Activated T-helper 1 cell treated with Interleukin-2 at 50 U/mL for 16 hours (primary cell): Measurements from ENCODE around the gene SEZ6L2.
"Not testable (repeated sequence)": the region's sequence is repeated elsewhere in the genome, so short reads cannot be mapped to it uniquely, and the experiment has no call there.

Experiments used
- DNase-seq: peaks from one replicate; pipeline ENCODE4 v3.0.0-alpha.2; 2020; ENCODE audit warnings: low read depth

SEZ6L2 gene

DNA sequence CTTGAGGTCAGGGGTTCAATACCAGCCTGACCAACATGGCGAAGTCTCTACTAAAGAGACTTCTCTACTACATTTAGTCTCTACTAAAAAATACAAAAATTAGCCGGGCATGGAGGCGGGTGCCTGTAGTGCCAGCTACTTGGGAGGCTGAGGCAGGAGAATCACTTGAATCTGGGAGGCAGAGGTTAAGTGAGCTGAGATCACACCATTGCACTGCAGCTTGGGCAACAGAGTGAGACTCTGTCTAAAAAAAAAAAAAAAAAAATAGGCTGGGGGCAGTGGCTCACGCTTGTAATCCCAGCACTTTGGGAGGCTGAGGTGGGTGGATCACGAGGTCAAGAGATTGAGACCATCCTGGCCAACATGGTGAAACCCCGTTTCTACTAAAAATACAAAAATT lies 10.5 kb upstream of the SEZ6L2 start:
- DNase-seq = not testable (repeated sequence)

DNA sequence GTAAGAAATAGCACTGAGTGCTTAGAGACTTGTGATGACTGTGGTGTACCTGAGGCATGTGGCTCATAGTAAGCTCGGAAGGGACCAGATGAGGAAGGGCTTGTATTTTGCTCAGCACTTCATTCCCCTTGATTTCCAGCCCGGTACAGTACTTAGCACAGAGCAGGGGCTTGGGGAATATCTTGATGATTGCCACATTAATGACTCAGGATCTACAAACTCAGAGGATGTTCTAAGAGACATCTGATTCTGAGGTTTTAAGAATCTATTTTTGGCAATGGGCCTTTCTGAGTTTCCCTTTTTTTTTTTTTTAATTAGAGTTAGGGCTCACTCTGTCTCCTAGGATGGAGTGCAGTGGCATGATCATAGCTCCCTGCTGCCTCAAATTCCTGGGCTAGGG lies 10.0 kb upstream of the SEZ6L2 start:
- no peak for DNase-seq

DNA sequence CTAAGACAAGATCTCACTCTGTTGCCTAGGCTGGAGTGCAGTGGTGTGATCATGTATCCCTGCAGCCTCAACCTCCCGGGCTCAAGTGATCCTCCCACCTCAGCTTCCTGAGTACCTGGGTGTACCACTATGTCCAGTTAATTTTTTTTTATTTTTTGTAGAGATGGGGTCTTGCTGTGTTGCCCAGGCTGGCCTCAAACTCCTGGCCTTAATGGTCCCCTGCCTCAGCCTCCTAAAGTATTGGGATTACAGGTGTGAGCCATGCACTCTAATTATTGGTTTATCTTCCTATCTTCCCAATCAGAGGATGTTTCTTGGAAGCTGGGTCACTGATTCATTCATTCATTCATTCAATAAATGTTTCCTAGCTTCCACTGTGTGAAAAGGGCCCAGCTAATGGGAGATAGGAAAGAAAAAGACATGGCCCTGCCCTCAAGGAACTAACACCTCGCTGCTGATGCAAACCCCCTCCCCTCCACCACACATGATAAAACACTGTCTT lies 9.4 kb upstream of the SEZ6L2 start:
- DNase-seq = no peak

DNA sequence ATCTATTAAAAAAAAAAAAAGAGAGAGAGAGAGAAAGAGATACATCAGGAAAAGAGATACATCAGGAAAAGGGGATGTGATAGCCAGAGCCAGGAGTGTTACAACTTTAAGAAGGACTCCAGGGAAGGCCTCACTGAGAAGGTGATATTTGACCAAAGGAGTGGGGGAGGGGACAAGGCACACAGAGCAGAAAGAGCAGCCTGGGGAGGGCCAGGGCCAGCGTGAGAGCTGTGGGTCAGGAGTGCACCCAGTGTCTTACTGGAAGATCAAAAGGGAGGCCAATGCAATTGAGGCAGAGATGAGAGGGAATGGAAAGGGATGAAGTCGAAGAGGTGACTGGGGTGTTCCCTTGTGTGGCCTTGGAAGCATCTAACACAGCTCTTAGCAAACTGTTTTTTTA lies 8.6 kb upstream of the SEZ6L2 start:
- DNase-seq = no peak

DNA sequence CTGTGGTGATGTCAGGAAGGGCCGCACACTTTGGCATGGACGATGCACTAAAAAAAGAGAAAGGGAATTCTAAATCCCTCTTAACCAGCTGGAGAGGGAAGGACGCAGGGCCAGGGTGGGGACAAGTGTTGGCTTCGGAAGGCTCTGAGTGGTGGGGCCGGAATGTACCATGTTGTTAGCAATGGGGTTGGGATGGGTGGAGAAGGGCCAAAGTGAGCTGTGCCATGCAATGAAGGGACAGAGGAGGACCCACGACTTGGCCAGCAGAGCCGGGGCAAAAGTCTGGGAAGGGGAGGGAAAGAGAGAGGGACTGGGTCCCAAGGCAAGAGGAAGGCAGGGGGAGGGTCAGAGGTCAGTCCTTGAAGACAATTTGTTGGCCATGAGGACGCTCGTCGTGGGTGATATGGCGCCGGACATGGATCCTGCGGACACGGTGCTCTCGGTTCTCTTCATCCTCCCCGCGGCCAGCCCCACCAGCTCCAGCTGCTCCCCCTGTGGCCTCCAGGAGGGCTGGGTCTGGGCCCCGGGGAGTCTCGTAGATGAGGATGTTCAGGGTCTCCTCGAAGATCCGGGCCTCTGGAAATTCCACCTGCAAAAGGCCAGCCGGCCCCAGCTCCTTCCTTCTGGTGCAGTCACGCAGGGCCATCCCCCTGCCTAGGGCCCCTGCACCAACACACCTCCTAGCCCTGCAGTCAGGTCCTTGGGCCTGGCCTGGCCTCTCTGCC lies 7.3 kb upstream of the SEZ6L2 start:
- DNase-seq = no peak

DNA sequence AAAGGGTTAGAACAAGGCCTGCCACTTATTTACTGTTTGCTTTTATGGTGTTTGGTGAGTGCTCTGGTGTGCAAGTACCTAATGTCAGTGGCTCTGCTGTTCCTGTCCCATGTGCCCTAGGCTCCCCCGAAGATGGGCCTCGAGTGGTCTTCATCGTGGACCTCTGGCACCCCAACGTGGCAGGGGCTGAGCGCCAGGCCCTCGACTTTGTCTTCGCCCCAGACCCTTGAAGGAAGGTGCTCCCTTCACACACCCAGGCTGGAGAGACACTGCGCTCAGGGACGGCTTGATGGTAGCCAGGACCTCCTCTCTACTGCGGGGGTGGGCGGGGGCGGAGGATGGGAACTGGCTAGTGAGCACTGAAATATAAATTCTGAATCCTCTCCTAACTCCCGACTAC lies 6.3 kb upstream of the SEZ6L2 start:
- no peak for DNase-seq

DNA sequence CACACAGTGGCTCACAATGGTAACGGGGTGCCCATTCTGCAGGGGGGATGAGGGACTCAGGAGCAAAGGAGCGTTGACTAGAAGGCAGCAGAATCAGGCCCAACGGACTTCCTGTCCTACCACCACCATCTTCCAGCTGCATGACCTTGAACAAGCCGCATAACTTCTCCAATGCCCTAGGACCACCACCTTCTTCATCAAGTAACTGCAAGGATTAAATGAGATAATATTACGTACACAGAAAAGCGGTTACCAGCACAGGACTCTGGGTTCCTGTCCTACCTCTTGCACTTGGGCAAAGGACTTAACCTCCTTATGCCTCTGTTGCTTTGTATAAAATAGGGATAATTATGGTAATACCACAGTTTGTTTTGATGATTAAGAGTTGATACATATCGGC lies 5.6 kb upstream of the SEZ6L2 start:
- DNase-seq = no peak

DNA sequence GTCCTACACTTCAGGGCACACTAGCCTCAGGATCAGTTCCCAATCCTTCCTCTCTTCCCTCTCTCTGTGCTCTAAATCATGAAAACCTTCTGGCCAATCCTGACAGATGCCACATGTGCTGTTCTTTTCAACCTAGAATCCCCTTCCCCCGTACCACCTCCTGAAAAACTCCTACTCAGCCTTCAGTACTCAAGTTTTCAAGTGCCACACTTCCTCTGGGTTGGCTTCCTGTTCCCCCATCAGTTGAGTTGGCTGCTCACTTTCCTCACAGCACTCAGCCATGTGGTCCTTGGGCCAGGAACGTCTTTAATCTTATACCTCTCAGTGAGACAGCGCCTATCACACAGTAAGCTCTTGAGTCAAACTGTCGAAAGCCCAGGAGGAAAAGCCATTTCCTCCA lies 4.2 kb upstream of the SEZ6L2 start:
- no peak for DNase-seq

DNA sequence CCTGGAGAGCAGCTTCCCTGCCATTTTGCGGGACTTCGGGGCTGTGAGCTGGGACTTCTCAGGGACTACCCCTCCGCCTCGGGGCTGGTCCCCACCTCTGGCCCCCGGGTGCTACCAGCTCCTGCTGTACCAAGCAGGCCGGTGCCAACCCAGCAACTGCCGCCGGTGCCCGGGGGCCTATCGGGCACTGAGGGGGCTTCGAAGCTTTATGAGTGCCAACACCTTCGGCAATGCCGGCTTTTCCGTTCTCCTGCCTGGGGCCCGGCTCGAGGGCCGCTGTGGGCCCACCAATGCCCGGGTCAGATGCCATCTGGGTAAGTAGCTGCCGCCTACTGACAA lies 2.2 kb upstream of the SEZ6L2 start:
- DNase-seq = no peak

DNA sequence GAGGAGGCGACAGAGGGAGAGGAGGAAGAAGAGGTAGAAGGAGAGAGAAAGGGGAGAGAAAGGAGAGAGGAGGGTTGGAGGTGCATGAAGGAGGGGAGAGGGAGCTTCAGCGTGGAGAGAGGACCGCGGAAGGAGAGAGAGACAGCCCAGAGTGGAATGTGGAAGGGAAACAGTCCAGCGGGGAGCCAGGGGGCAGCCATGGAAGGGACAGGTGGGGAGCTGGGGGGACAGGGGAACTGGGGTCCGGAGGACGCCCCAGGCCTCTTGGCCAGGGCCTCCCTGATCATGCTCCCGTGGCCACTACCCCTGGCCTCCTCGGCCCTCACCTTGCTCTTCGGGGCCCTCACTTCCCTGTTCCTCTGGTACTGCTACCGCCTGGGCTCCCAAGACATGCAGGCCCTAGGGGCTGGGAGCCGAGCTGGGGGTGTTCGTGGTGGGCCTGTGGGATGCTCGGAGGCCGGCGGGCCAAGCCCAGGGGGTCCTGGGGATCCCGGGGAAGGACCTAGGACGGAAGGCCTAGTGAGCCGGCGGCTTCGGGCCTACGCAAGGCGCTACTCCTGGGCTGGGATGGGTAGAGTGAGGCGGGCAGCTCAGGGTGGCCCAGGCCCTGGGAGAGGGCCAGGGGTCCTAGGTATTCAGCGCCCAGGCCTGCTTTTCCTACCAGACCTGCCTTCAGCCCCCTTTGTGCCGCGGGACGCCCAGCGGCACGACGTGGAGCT lies 1.7 kb upstream of the SEZ6L2 start:
- no peak for DNase-seq

DNA sequence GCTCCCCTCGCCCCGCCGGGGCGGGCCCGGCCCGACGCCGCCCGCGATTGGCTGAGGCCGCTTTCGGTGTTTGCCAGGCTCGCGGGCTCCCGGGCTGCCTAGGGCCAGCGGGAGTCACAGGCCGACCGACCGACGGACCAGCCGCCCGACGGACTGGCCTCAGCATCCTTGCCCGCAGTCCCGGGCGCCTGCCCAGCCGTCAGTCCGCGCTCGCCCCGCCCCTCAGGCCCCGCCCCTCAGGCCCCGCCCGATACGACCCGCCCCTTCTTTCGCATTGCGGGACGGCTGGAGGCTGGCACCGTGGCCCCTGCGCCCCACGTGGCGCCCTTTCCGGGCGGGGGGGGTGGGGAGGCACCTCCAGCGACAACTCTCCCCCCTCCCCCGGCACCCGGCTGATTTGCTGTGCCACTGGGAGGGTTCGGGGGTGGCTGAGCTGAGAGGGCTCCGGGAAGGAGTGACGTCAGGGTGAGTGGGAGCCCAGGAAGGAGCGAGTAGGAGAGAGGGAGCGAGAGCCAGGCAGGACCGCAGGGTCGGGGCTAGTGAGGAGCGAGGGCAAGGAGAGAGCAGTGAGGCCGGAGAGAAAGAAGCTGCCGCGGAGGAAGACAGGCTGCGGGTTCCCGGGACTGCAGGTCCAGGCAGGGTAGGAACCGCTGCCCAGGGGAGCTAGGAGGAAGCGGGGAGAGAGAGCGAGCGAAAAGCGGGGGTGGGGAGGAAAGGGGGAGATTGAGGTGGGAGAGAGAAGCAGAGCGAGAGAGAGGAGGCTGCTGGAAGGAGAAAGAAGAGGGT lies 945 bp upstream of the SEZ6L2 start, which contains the start of gene ASPHD1:
Gene ASPHD1, plus strand, starts transcription at position 387 of the 786 bp plus-strand sequence. CDS start 484 bp downstream, outside the sequence.
- DNase-seq = peak; percentile 65

DNA sequence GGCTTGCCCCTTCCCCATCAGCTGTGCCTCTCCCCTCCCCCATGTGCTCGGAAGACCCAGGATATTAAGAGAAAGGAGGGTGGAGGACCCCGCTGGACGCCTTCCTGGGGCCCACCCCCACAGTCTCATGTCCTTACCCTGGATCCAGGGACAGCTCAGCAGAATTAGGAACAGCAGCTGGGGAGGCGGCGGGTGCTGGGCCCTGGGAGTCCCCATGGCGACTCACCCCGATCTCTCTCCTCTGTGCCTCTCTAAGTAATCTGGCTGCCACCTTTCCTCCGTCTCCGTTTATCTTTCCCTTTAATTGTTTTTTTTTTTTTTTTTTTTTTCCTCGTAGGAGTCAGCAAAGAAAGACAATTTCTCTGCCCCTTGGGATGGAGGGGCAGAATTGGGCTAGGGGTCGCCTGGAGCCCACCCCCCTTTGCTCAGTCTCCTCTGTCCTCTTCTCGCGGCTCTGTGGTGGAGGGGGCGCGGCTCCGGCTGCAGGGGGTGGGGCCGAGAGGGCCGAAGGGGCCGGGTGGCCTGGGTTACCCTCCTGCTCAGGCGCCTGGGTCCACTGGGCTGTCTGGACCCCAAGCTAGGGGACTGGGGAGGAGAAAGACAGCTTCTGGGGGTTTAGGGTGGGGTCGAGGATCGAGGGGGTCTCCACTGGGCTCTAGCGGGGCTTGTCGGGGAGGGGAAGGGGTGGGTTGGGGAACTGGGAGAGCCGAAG lies 390 bp downstream of the SEZ6L2 start:
- DNase-seq = no peak

DNA sequence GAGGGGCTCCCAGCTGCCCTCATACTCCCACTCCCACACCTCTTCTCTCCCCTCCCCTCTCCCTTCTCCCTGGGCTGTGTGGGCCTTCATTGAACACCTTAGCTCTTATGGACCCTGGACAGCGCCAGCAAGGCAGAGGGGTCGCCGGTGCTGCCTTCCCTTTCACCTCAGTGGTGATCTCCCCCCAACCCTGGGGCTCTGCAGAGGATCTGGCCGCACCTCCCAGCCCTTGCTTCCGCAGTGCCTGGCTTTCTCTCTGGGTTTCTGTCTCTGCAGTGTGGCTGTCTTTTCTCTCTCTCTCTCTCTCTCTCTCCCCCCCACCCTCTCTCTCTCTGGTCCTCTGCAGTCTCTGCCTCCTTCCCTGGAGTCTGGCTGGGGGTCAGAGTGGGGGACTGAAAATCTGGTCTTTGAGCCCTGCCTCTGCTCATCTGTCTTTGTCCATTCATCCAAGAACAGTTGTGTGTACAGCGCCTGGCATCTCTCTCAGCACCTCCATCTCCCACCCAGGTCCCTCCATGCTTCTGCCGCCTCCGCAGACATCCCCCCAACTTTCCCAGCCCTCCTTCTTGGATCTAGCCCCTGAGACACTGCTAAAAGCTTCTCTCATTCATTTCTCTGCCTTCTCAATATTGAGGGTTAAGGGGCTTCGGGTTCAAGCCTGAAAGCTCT lies 1.1 kb downstream of the SEZ6L2 start:
- no peak for DNase-seq

DNA sequence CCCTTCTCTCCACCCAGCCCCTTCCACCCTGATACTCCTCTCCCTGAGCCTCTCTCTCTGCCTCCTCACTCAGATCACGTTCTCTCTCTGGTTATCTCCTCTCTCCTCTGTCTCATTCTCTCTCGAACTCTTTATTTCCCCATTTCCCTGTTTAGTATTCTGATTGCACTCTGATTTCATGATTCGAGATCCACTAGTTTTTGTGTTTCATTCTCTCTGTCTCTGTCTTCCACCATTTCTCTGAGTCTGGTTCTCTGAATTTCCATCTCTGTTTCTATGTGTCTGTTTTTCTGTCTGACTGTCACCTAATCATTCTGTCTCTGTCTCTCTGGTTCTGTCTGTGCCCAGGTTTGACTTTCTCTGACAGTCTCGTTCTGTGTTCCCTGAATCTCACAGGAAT lies 2.0 kb downstream of the SEZ6L2 start:
- DNase-seq = no peak

DNA sequence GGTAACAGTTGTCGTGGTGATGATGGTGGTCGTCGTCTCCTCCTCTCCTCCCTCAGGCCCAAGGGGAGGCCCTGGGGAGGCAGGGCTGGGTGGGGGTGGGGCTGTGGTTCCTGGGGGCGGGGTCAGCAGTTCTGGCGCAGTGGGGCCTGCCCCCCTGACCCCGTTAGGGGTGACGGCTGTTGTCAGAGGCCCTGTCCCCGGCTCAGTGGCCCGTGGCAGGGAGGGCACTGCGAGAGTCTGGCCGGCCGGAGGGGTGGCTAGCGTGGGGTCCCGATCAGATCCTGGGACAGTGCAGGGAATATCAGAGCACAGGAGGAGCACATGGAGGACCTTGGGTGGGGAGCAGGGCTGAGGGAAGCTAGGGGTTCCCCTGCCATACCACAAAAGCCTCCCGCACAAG lies 2.5 kb downstream of the SEZ6L2 start:
- no peak for DNase-seq

DNA sequence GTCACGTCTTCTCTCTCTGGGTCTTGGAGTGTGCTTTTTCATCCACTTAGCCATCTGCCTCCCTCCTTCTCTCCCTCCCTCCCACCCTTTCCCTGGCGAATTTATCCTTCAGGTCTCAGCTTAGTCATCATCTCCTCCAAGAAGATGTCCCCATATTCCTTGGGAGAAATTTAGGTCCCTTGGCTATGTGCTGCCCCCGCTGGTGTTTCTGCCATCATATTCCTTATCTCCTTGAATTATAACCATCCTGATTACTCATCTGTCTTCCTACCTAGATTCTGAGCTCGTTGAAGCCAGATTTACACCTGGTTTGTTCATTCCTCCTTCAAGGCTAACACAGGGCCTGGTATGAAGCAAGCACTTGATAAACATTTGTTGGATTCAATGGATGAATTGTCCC lies 5.0 kb downstream of the SEZ6L2 start:
- no peak for DNase-seq

DNA sequence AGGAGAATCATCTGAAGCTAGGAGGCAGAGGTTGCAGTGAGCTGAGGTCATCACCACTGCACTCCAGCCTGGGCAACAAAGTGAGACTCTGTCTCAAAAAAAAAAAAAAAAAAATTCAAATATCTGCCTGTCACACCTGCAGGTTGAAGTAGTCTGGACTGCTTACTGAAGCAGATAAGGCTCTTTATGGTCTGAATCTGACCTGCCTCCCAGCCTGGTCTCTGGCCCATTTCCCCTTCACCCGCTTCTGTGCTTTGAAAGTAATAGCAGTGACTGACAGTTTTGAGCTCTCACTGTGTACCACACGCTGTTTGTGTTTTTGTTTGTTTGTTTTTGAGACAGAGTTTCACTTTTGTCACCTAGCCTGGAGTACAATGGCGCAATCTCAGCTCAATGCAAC lies 5.8 kb downstream of the SEZ6L2 start:
- no peak for DNase-seq

DNA sequence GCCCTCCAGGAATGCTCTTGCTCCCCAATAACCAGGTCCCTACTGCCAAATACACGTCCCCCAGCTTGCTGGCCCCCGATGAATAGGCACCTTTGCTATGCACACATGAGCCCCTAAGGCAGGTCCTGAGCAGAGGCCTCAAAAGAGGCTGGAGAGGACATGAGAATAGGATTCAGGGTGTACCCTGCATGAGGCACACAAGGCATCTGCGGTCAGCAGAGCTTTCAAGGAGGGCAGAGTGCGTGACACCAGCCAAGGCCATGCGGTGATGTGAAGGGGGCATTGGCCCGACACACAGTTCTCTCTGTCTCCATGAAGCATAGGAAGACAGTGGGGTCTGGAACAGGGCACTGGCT lies 6.9 kb downstream of the SEZ6L2 start:
- DNase-seq = no peak

DNA sequence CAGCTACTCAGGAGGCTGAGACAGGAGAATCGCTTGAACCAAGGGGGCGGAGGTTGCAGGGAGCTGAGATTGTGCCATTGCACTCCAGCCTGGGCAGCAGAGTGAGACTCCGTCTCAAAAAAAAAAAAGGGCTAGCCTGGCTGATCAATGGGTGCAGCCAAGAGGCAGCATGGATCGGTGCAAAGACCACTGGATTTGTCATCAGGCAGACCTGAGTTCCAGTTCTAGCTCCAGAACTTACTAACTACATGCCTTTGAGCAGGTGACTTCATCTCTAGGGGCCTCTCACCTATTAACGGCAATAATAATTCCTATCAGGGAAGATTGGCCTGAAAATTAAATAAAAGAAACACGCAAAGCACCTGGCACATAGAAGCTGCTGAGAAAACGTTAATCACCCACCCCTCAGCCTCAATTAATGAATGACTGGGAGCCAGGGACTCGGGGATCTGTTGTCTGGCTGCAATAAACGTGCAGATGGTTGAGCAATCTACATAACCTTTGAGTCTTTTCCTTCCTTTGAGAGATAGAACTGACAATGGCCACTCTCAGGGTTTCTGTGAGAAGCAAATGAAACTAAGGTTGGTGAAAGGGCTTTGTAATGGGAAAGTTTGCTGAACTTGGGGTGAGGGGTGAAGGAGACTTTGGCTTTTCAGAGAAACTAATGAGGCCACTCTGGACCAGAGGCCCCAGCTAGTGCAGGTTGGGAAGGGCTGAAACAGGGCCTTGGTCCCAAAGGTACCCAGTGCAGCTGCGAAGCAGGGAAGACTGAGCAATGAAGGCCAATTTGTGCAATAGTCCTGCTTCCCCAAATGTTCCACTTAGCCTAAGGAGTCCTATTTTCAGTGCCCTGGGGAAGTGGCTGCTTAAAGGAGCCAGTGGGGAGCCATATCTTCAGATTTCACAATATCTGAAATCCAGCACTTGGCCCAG lies 7.6 kb downstream of the SEZ6L2 start:
- DNase-seq = no peak

DNA sequence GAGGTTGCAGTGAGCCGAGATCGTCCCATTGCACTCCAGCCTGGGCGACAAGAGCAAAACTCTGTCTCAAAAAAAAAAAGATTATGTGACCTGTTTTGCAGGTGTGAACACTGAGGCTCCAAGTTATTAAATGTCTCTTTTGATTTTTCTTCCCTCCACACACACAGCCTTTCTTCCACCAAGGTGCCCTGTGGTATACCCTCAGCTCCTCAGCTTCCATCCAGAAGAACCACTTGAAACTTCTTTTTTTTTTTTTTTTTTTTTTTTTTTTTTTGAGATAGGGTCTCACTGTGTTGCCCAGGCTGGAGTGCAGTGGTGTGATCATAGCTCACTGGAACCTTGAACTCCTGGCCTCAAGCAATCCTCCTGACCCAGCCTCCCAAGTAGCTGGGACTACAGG lies 10.0 kb downstream of the SEZ6L2 start:
- DNase-seq = not testable (repeated sequence)

DNA sequence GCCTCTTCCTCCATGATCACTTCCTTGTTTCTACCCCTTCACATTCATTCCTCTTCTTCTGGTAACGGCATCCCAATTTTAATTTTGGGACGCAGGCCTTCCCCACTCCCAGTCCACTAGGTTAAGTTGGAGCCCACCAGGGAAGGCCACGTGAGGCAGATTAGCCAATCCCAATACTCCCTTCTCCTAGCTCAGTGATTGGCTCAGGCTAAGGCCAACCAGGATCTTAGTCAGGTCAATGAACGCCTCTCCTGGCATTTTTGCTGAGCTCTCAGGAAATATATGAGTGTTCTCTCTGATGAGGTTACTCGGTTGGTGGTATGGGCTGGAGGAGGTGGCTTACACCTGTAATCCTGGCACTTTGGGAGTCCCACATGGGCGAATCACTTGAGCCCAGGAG lies 15.4 kb downstream of the SEZ6L2 start:
- DNase-seq = no peak
